CD4-positive, alpha-beta T cell treated with Interleukin-4 for 1 hour (primary cell): ENCODE data around the gene BICRAL.

Source experiments
- DNase-seq, 2 donors: peaks; one replicate each; pipeline ENCODE4 v3.0.0-alpha.2; 2020 to 2022

The BICRAL gene

DNA sequence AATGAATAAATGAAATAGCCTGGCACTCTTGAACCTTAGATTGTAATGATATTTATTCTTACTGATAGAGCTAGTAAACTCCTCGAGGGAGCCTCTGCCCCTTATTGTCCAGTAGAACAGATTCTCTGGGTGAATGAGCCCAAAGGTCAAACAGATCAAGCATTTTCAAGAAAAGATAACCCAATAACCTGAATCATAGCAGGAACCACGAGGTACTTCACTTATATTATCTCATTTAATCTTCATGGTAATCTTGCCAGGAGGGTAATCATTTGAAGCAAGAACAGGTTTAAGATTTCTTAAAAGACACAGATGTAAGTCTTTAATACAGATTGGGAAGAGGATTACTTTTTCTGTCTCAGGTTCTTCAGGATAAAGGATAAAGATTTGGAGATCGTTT, 18.9 kb upstream of the BICRAL start:
- DNase-seq = no peak

DNA sequence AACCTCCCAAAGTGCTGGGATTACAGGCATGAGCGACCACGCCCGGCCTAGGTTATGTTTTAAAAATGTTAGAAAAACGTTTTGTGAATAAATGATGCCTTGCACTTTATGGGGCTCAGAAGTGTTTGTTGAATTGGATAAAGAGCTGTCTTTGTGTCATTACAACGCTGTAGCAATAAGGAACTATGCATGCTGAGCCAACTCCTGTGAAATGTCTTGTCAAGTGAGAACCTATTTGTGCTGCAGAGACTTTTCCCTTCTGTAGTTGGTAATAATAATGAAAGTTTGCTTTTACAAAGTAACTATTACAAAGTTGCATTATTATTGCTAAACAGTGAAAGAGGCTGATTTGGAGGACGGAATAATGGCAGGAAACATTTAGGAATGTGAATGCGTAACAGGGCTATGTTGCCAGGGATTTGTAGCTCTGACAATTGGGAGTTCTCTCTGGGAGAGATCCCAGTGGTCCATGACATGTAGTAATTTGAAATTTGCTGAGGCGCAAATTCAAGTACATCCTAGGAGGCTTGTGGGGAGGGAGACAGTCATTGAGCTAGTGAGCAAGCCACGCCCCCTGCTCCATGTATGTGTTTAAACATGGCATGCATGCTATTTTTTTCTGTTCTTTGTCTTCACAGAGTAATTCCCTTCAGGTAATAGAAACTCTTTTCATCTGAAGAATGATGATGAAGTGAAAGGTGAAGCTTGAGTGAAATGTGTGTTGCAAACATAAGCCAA, 16.8 kb upstream of the BICRAL start:
- no peak for DNase-seq

DNA sequence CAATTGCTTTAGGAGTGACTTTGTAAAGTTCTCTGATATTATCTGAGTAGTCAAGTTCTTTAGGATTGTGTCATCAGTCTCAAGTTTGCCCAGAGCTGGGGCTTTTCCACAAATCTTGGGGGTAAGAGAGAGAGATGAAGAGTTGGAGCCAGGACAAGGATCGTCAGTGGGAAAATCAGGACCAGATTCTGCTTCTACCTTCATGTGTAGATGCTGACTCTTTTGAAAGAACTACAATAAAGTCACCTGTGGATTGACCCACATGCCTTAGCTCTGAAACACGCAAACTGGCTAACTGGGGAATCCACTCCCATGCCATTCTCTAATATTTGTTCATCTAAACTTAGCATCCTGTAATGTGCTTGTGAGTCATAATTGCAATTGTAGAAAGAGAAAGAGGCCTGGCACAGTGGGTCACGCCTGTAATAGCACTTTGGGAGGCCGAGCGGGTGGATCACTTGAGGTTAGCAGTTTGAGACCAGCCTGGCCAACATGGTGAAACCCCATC, 15.6 kb upstream of the BICRAL start:
- DNase-seq = no peak

DNA sequence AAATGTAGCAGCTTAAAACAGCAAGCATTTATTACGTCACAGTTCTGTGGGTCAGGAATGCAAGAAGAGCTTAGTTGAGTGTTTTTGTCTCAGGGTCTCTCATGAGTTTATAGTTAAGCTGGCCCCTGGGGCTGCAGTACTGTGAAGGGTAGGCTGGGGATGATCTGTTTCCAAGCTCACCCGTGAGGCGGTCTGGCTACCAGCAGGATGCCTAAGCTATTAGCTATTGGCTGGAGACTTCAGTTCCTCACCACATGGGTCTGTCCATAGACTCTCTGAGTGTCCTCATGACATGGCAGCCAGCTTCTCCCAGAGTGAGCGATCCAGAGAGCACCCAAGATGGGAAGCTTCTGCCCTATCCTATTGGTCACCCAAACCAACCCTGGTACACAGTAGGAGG, 12.8 kb upstream of the BICRAL start:
- no peak for DNase-seq

DNA sequence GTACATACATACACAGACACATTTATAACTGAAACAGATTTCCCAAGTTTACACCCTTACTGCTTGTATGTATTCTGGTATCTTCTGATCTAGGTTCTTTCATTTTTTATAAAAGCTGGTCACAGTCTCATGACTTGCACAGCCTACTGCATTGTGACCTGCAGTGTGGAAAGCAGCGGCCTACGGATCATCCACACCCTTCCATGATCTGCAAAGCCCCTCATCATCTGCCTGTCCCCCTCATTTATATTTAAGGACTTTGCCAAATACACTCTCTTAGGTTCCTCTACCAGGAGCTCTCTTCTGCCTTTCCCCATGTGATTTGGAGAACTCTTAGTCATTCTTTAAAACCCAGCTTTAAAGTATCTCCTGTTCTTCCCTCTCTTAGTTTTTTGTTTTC, 12.0 kb upstream of the BICRAL start:
- DNase-seq = no peak

DNA sequence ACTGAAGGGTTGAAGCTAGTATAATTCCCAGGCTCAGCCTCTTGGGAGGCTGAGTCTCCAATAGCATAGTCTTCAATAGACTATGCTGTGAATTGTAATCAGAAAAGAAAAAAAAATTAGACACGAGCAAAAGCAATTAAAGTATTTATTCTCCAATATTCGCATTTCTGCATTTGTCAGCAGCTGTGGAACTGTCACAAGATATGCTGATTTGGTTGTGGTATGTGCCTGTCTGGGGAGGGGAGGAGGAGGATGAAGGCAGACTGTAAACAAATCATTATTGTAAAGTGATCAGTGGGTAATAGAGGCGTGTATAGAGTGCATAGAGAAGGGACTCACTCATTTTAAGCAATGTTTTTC, 10.1 kb upstream of the BICRAL start:
- DNase-seq = peak; percentile 61 to 79

DNA sequence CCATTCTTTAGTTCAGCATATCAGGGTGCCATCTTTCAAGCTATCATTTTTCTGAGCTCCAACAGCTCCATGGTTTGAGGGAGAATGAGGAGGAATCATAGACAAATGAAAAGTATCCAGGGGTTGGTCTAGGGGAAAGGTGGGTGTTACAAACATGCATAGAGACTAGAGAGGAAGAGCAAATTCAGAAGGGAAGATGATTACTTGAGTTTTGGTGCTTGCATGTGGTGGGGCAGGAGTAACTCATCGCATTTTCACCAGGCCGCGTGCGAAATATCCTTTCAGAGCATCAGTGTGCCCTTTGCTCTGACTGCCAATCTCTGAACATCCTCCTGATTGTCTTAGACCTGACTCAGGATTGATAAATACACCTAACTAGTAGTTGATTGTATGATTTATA, 7.7 kb upstream of the BICRAL start:
- DNase-seq = peak; percentile 37 to 44

DNA sequence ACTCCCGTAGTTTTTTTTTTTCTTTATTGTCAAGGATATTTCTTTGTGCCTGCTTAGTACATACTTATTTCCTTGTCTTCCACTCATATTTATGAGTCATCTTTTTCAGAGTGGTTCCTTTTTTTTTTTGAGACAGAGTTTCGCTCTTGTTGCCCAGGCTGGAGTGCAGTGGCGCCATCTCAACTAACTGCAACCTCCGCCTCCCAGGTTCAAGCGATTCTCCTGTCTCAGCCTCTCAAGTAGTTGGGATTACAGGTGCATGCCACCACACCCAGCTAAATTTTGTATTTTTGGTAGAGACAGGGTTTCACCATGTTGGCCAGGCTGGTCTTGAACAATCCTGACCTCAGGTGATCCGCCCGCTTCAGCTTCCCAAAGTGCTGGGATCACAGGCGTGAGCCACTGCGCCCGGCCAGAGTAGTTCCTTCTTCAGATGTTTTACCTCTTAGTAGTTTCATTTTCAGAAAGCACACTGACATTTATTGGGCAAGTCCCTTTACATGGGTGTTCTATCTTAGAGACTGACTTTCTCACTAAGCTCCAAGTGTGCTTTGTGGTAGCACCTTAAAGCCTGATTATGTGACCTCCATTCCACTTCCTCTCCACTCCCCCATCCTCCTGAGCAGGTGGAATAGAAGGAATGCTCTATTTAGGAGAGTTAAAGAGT, 6.9 kb upstream of the BICRAL start:
- DNase-seq = peak; percentile 72 to 85

DNA sequence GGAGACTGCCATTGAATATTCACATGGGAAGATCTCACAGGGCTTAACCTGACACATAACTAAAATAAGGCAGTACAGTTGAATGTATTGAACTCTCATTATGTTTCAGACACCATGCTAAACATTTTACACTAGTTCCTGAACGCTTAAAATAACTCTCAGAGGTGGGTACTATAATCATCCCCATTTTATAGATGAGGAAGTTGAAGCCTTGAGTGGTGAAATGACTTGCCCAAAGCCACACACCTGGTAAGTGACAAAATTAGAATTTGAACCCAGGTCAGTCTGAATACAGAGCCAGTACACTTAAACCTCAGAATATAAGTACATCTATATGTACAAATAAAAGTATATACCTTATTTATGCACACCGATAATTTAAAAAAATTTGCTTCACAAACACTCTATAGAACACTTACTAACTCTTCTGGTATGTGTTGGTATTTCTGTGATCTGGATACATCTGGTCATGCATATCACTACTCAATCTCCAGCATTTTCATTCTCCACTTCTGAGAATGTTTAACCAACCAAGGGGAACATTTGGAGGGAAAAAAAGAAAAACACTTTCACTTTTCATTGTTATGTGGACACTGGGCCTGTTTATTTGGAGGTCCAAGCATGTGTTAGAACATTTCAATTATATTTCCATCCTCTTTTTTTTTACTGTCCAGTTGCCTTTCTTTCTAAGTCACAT, 4.6 kb upstream of the BICRAL start:
- no peak for DNase-seq

DNA sequence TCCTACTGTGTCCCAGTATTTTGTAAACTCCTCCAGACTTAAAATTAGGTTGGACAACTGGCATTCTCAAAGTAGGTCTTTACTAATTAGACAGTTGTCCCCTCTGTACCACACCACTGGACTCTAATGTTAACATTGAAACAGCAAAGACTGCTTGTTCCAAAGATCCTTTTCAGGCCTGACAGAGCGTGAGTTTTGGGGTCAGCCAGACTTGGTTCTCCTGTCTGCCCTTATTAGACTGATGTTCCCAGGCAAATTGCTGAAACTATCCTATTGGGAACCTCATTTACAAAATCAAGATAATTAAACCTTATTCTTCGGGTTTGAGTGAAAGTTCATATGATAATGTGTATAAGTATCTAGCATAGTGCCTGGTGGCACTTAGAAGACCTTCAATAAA, 3.7 kb upstream of the BICRAL start:
- no peak for DNase-seq

DNA sequence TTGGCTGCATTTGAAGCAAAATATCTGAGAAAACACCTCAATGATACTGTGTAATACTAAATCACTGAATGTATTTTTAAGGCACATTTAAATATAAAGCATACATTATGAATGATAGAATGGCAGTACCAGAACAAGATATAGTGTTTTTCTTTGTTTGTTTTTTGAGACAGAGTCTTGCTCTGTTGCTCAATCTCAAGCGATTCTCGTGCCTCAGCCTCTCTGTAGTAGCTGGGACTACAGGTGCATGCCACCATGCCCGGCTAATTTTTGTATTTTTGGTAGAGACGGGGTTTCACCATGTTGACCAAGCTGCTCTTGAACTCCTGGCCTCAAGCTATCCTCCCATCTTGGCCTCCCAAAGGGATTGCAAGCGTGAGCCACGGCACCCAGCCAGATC, 2.3 kb upstream of the BICRAL start:
- no peak for DNase-seq

DNA sequence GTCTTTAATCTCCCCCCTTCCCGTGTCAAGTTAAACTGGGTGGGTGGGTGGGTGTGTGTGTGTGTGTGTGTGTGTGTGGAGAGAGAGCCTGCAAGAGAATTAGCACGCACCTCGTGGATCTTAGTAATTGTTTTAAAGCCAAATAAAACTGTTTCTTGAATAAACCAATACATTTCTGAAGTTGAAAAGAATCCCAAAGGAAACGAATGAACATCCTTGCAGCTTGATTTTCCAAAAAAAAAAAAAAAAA, 381 bp upstream of the BICRAL start:
- peak in 1 of 2 donors; percentile 48 for DNase-seq

DNA sequence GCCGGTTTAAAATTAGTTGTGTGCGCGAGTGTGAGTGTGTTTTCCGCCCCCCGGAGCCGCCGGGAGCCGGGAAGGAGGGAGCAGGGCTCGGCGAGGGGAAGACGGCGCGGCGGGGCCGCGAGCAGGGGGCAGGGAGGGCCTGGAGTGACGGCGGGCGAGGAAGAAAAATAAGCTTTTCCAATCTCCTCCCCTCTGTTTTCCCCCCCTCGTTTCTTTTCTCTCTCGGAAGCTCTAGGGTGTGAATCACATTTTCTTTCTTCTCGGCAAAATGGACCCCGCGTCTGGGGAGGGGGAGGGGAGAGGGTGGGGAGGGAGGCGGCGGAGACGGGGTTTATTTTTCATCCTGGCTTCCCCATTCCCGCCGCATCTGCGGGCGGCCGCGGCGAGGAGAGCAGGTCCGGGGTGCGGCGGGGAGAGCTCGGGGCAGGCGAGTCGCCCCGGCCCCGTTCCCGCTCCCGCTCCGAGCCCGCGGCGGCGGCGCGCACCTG, 881 bp downstream of the BICRAL start:
- DNase-seq = peak; percentile 83 to 89

DNA sequence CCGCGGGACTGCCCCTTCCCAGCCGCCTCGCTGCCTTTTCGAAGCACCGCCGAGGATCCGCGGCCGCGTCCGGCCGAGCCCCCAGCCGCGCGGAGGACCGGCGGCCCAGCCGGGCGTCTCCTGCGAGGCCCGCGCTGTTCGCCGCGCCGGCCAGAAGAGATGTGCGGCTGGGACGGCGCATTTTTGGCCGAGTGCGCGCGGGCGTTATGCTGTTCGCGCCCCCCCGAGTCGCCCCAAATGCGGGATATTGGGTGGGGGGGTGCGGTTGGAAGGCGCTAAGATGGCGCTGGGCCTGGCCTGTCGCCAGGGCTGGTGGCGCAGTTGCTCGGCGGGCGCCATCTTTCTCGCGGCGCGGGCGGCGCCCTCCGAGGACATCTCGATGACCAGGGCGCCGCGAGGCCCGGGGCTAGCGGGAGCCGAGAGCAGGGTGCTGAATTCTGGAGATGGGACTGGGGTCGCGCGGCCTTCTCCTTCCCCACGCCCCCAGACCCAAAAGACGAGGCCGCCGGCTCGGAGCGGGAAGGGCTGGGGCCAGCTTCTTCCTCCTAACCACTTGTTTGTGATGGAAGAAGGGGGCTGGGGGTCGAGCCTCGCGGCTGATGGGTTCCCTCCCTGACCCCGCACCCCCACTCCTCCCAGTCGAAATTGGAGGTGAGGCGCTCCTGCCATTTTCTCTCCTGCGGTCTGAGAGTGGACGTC, 1.5 kb downstream of the BICRAL start:
- peak; percentile 84 to 86 for DNase-seq

DNA sequence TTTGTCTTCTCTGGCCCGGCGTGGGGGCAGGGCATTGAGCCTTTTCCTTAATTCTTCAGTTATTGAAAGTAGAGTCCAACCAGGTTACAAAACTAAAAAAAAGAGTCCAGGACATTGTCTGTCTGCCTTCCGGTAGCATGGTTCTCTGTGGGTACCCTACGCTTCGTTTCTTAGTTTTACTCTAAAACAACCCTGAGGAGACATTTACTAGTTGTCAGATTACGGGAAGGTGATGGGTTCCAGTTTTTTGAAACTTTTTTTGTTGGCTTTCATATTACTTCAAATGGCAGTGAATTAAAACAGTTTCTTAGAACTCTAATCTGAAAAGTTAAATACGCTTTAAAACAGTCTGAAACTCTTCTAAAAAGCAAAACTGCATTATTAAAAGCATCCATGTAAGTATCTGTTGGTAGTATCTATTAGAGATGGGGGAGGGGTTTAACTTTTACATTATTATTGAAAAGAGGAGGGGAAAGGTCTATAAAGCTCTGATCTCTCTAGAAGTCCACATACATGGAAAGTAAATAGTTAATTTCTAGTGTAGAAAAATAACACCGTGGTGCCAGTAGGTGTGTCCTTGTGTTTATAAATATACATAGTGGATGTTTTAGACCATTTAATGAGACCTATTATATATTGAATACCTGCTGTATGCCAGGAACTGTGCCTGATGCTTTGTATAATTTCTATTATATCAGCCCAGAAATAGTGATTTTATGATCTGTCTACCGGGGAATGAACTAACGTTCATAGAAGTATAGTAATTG, 2.2 kb downstream of the BICRAL start:
- peak in 1 of 2 donors; percentile 69 for DNase-seq

DNA sequence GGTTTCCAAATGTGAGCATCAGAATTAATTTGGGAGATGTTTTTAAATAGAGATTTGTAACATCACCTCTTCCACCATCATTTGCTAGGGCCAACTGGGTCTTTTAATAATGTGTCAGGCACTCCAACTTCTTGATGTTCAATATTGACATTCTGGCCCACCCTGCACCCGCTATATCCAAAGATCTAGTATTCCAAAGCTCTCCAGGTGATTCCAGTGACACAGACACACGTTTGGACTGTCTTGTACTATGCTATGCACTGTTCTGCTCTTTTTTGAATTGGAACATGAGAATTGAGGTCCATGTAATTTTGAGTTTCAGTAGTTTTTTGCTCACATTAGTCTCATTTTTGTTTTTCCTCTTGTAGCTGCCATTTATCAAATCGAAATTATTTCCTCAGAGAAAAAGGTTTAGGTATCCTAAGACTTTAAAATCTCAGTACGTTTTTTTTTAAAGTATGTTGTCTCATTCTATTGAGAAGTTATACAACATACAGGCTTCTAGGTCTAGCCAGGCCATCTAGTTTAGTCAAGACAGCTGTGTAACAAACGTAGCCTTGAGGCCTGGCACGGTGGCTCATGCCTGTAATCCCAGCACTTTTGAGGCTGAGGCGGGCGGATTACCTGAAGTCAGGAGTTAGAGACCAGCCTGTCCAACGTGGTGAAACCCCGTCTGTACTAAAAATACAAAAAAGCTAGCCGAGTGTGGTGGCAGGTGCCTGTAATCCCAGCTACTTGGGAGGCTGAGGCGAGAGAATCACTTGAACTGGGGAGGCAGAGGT, 3.1 kb downstream of the BICRAL start:
- DNase-seq = no peak

DNA sequence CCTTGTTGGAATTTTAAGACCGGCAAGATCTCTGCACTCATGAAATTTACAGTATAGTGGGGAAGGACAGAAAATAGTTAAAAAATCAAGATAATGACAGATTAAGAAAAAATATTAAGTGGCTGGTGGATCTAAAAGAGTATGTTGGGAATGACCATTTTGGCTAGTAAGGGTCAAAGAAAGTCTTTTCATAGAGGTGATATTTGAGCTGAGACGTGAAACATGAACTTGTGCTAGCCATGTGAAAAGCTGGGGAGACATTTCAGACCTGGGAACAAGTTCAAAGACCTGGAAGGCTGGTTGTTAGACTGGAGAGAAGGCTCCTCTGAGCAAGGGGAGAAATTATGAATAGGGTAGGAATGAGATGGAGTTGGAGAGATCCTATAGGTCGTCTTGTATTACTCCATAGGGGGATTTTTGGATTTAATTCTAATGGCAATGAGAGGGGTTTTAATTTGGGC, 4.7 kb downstream of the BICRAL start:
- no peak for DNase-seq

DNA sequence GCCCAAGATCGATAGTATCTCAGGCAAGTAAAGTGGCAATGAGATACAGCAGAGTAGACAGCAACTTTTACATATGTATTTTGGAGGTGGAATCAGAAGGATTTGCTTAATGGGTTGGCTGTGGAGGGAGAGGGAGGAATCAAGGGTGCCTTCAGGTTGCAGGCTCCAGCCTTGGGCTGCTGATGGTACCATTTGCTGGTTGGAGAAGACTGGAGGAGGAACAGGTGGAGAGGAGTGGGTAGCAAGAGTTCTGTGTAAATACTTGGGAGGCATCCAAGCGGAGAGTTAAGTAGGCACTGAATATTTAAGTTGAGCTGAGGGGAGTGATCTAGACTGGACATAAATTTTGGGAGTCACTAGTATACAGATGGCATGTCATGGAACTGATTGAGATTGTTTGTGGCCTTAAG, 5.2 kb downstream of the BICRAL start:
- no peak for DNase-seq

DNA sequence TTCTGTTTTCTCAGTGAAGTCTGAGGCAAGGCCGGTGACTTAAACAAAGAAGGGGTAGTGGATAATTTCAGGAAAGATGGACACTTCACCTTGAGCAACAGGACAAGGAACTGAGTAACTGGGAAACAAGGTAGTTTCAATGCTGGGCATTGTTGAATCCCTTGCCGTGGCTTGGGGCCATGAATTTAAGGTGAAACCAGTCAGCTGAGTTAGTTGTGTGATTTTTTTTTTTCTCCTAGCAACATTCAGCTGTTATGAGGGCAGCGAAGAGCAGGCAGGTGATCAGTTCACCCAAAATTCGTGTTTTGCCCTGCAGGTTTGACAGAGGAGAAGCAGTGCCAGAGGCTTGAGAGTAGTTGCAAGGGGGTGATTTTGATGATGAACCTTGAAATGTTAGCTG, 6.8 kb downstream of the BICRAL start:
- DNase-seq = no peak

DNA sequence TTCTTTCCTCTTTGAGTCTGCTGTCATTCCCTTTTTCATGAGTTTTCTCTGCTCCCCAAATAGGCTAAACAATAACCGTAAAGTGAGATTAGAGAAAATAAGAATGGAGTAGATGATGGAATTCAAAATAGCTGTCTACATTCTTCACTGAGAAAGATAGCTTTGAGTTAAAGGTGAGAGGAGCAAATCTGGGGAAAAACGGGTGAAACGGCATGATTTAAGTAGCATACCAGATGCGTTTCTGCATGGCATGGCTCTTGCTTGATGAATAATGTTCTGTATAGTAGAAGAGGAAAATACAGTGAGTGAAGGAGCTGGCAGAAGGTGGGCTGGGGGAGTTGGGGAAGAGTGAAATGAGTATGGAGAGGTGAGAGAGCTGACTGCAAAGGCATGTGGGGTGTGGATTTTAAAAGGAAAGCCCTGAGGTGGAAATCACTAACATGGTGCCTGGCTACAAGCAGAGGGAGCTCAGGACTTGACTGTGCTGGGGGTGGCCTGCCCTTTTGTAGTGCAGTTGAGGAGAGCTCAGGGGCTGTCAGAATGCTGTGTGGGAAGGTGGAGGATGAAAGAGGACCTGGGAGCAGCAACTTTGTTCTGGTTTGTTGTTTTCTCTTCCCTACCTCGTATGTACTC, 8.8 kb downstream of the BICRAL start:
- no peak for DNase-seq

DNA sequence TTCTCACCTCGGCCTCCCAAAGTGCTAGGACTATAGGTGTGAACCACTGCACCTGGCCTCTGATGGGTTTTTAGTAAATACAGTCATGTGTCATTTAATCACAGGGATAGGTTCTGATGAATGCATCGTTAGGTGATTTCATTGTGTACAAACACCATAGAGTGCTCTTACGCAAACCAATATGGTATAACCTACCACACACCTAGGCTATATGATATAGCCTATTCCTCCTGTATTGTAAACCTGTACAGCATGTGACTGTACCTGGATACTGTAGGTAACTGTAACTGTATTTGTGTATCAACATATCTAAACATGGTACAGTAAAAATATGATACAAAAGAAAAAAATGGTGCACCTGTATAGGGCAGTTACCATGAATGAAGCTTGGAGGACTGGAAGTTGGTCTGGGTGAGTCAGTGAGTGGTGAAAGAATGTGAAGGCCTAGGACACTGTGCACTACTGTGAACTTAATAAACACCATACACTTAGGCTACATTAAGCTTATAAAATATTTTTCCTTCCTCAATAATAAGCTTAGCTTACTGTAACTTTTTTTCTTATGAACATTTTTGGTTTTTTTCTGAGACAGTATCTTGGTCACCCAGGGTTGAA, 10.0 kb downstream of the BICRAL start:
- no peak for DNase-seq
